RKO (cell line): ENCODE data around the gene TACC2.

ENCODE experiments used
- DNase-seq: peaks from one replicate; pipeline ENCODE4 v3.0.0-alpha.2; 2016; ENCODE audit warnings: low spot score

TACC2 gene

DNA sequence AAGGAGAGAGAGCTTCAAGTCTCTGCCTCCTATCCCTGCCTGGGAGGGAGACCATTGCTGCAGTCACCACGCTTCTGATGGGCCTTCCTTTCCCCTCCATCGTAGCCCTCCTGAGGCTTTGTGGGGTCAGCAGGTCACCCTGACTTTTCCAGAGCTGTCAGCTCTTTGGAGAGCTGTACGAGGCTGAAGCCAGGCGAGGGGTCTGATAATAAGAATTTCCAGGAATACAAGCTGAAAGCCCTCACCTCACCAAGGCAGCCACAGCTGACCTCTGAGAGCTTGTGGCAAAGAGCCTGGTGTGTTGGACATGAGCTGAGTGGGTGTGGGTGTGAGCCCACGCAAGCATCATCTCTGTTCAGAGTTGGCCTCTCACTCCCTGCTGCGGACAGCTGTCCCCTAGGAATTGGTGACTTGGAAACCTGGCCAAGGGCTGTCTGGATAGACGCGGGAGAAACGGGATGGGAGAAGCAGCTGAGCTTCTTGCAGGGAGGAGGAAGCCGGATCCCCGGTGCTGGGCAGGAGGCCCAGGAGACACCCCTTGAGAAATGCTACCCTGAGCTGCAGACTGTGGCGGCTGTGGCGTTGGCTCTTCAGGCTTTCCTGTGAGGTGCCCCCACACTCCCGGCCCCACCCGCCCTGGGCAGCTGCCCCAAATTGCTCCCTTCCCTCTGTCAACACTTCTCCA, 160.1 kb downstream of the TACC2 start:
- DNase-seq: no peak

DNA sequence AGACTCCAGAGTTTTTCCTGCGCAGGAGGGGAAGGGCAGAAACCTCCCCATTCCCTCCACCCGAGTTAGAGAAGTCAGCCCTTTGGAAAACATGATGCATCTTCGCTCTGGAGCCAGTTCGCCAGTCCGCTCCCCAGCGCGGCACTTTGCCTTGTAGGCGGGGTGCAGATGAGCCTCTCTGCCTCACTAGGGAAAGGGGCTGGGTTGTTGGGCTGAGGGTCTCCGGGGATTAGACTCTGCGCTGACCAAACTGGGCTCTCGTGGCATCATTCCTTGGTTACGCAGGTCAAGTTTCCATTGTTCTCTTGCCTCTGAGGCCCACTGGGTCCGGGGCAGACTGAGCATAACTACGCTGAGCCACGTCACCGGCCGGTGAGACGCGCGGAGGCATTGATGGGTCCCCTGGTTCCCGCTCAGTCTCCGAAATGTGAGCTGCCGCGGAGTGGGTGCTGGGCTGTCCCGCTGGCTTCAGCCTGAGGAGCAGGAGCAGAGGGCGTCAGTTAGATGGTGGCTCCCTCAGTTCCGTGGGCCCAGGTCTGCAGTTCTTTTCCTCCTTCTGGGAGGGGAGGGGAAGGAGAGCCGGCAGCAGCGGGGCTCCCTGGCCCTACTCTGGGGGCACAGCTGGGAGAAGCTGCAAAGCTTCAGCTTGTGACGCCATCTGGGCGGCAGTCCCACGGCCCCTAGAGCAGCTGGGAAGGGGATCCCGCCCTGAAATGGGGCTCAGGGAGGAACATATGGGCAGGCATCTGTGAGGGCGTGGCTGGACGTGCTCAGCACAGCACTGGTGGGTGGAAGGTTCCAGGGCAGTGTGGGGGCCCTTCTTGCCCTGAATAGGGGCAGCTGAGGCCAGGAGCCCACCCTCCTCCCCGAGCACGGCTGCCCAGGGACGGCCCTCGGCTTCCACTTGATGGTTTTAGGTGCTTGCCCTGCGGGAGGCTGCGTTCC, 160.9 kb downstream of the TACC2 start:
- no peak for DNase-seq

GRCh38 chr10:122151121-122151694, 162.2 kb downstream of the TACC2 start:
- DNase-seq: no peak

- DNase-seq: no peak
These were observed 163.6 kb downstream of the TACC2 start for GRCh38 chr10:122152544-122152943.

GRCh38 chr10:122154031-122154544, 165.1 kb downstream of the TACC2 start:
- no peak for DNase-seq

GRCh38 chr10:122154545-122155366, 165.8 kb downstream of the TACC2 start:
- no peak for DNase-seq

GRCh38 chr10:122157451-122157850, 168.5 kb downstream of the TACC2 start:
- DNase-seq: no peak

- DNase-seq: no peak
These were observed 169.4 kb downstream of the TACC2 start for GRCh38 chr10:122158362-122158761.

- DNase-seq: no peak
These were observed 170.4 kb downstream of the TACC2 start for GRCh38 chr10:122159141-122159970.

- DNase-seq: no peak
These were observed 172.8 kb downstream of the TACC2 start for GRCh38 chr10:122161795-122162194.

GRCh38 chr10:122162671-122163173, 173.8 kb downstream of the TACC2 start:
- no peak for DNase-seq

DNA sequence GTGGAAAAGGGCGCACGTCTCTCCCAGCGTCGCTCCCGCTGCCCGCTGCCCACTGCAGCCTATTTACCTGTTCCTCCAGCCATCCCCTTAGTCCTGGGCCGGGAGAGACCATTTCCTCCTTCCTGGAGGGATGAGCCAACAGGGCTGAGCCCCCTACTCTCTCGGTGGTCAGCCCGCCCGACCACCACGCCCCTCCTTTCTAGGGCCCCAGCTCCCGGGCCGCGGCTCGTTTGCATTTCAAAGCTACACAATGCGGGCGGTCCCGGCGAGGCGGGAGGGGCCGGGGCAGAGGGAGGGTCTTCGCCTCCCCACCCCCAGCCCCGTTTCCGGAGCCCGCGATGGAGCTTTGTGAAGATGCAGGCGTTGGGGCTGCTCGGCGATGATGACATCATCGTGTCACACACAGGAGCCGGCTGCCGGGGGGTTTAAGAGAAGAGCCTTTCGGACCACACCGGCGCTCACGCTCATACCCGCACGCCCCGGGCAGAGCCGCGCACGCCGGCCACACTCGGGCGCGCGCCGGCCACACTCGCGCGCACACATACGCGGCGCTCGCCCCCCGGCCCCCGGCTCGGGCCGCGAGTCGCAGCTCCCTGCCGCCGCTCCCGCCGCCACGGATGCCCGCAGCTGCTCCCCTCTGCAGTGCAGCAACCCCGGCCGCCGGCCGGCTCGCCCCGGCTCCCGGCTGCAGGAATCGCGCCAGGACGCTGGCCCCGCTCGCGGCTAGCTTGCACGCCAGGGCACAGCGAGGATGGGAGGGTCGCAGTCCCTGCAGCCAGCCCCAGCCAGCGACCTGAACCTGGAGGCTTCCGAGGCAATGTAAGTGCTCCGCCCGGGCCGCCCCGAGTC, 174.4 kb downstream of the TACC2 start:
- DNase-seq: no peak

GRCh38 chr10:122164023-122164601, 175.1 kb downstream of the TACC2 start:
- DNase-seq: no peak

- no peak for DNase-seq
These were observed 176.0 kb downstream of the TACC2 start for GRCh38 chr10:122164815-122165483.

- no peak for DNase-seq
These were observed 176.7 kb downstream of the TACC2 start for GRCh38 chr10:122165484-122166276.

DNA sequence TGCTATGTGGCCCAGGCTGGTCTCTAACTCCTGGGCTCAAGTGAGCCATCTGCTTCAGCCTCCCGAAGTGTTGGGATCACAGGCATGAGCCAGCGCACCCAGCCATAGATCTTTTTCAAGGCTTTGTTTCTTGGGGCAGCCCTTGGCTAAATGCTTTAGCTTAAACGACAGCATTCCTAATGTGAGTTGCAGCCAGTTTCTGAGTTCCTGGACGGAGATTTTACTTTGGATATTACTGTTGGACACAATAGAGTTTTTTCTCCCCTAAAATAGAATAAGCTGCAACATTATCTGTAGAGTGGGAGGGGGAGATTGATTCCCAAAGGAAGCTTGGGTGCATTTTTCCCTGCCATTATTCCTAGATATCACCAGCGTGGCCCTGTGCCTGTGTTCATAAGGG, 179.1 kb downstream of the TACC2 start:
- no peak for DNase-seq

GRCh38 chr10:122168598-122169394, 179.8 kb downstream of the TACC2 start:
- no peak for DNase-seq
